Neural progenitor cell (in vitro differentiated cells): Measurements from ENCODE around the gene APEH.

ENCODE experiments used
- CTCF ChIP-seq: fragments of 200-600 bp; sonication (generic); IDR thresholded peaks from 2 replicates; pipeline ENCODE4 v1.5.1; 2017; ENCODE audit warnings: antibody characterized with exemption, mild to moderate bottlenecking
- EZH2 ChIP-seq: fragments of 200-600 bp; sonication (generic); IDR thresholded peaks from 2 replicates; pipeline ENCODE4 v1.6.1; 2017; ENCODE audit warnings: antibody characterized with exemption, mild to moderate bottlenecking, moderate library complexity
- EZH2phosphoT487 ChIP-seq: fragments of 200-600 bp; sonication (generic); IDR thresholded peaks from 2 replicates; pipeline ENCODE4 v1.6.1; 2017; ENCODE audit warnings: antibody characterized with exemption

DNA sequence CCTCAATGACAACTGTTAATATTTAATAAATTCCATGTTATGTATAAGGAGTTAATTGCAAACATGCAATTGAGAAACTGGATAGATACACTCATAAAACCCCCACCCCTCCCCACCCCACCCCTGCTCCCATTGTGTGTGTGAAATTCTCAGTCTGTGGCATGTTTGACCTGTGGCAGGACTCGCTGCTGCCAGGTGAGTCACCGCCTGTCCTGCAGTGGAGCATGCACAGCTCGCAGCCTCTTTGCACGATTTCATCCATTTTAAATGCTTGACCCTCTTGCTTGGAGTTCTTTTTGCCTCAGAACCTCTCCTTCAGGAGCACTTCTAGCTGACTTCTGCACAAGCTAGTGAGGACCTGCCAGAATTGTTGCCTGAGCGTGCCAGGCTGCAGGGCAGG, 5.3 kb upstream of the APEH start:
- TF ChIP-seq CTCF, result no peak
- TF ChIP-seq EZH2phosphoT487, result no peak
- no peak for TF ChIP-seq EZH2
